Kidney (tissue), 14 donors: Measurements from ENCODE around the gene ARGLU1. TPM values are rescaled to one million over a fixed set of nuclear protein-coding genes. Genes with fewer than 3 reads are reported as not detected.

Experiments used
- DNase-seq, 5 donors: peaks; one replicate each; pipeline ENCODE4 v3.0.0-alpha.2; 2013 to 2020
- FAIRE-seq: peaks from 2 replicates; lab custom pipeline; 2012; peaks lifted over from hg19 to GRCh38; lab: Jason Lieb, UNC
- H3K27ac ChIP-seq, 2 donors: one replicate each; pipeline ENCODE4 v1.7.0; 2013; ENCODE audit warnings: low read depth in 2 of 2, low read length in 2 of 2, inconsistent platforms in 1 of 2
- H3K27me3 ChIP-seq: one replicate; pipeline ENCODE4 v1.7.1; 2013; ENCODE audit warnings: low read length, inconsistent platforms; ENCODE audit not compliant: control insufficient read depth, insufficient read depth
- H3K36me3 ChIP-seq, 3 donors: one replicate each; pipeline versions ENCODE4 v1.7.0 to v1.7.1; 2013; ENCODE audit warnings: low read length in 3 of 3, control low read depth in 1 of 3, inconsistent platforms in 1 of 3; ENCODE audit not compliant: insufficient read depth in 3 of 3, control insufficient read depth in 2 of 3
- H3K4me1 ChIP-seq, 3 donors: one replicate each; pipeline versions ENCODE4 v1.7.0 to v1.7.1; 2013; ENCODE audit warnings: low read length in 3 of 3, inconsistent platforms in 1 of 3, low read depth in 1 of 3; ENCODE audit not compliant: control insufficient read depth in 2 of 3, insufficient read depth in 2 of 3
- H3K4me3 ChIP-seq, 3 donors: one replicate each; pipeline versions ENCODE4 v1.7.0 to v1.8.1; 2013; ENCODE audit warnings: low read length in 3 of 3, control low read depth in 1 of 3, inconsistent platforms in 1 of 3
- H3K9ac ChIP-seq, 3 donors: one replicate each; pipeline versions ENCODE4 v1.7.0 to v1.7.1; 2013; ENCODE audit warnings: low read length in 3 of 3, control low read depth in 1 of 3, inconsistent platforms in 1 of 3
- H3K9me3 ChIP-seq, 3 donors: one replicate each; pipeline versions ENCODE4 v1.7.0 to v1.7.1; 2013; ENCODE audit warnings: low read length in 3 of 3, control low read depth in 1 of 3, inconsistent platforms in 1 of 3; ENCODE audit not compliant: control insufficient read depth in 2 of 3, insufficient read depth in 1 of 3
- CTCF ChIP-seq: IDR thresholded peaks from 3 replicates; pipeline ENCODE4 v1.5.1; 2012; ENCODE audit warnings: mild to moderate bottlenecking, moderate library complexity, borderline replicate concordance; ENCODE audit not compliant: insufficient read depth; ENCODE audit errors: extremely low read depth
- intact Hi-C: fragments of 100-400 bp; cut with DNase I; formaldehyde crosslinking; loops from one replicate; pipeline ENCODE4 v1.11.1; 2022
- polyA plus RNA-seq: library from polyadenylated mRNA; stranded (reverse); fragments of 350-450 nt; fragmentation: Illumina TruSeq; extraction: RNeasy Lipid Tissue Mini Kit (QIAGEN cat#74804); gene quantifications from one replicate; pipeline ENCODE4 v1.2.3, GENCODE V29; 2014; ENCODE audit warnings: low read depth, low replicate concordance; ENCODE audit not compliant: insufficient read depth
- total RNA-seq: library from RNA; stranded (reverse); fragmentation: NEBNext Ultra II Directional; extraction: Animal tissue kit (Norgen Biotek cat#: 25700); gene quantifications from one replicate; pipeline ENCODE4 v1.2.1, GENCODE V29; 2021
- donor health status: control.
- donor health status: control.
- donor health status: control.
- donor health status: control.
- donor health status: control.
- donor health status: DM: yes; HTN: yes; CAD: no.
- donor health status: Normal renal cell carcinoma (clear cell type).

The ARGLU1 gene
- total and polyA plus RNA-seq, 2 donors from 2014 or later: 39.0 to 86.7 TPM

- intact Hi-C loops: no loop called here
- Histone ChIP-seq H3K9ac (no peak overlapping the region), H3K4me3 (peak overlapping the region in 1 of 3 donors; percentile 27), H3K36me3 (no peaks in the 10 kb centered on the region), H3K27me3 (no peaks in the 10 kb centered on the region), H3K27ac (no peak overlapping the region), H3K4me1 (peaks cover under 1 to 6% (median 2%) of the 10 kb centered on the region in 3 donors), H3K9me3 (no peaks in the 10 kb centered on the region)
- TF ChIP-seq CTCF: no peak
- DNase-seq (peak; percentile 31 to 84 (median 61)), FAIRE-seq (peak; percentile 94)
Observed at GRCh38 chr13:106570299-106570852, 2.4 kb upstream of the ARGLU1 start.

GRCh38 chr13:106569233-106570095 lies 1.5 kb upstream of the ARGLU1 start:
- FAIRE-seq: no peak
- intact Hi-C loops: no loop called here
- Histone ChIP-seq H3K4me3 (no peak overlapping the region), H3K4me1 (peaks cover 5 to 13% (median 7%) of the 10 kb centered on the region in 3 donors), H3K27me3 (no peaks in the 10 kb centered on the region), H3K27ac (no peak overlapping the region), H3K36me3 (no peaks in the 10 kb centered on the region), H3K9ac (no peak overlapping the region), H3K9me3 (no peaks in the 10 kb centered on the region)
- TF ChIP-seq CTCF: no peak
- no peak for DNase-seq

- peak overlapping the region; percentile 34 to 87 (median 35) for H3K9ac ChIP-seq
- H3K36me3 ChIP-seq: no peaks in the 10 kb centered on the region
- peak overlapping the region; percentile 49 to 89 (median 50) for H3K4me3 ChIP-seq
- H3K27me3 ChIP-seq: no peaks in the 10 kb centered on the region
- H3K4me1 ChIP-seq: peaks cover 8 to 17% (median 9%) of the 10 kb centered on the region in 3 donors
- no peak overlapping the region for H3K27ac ChIP-seq
- no peak for TF ChIP-seq CTCF
- no peaks in the 10 kb centered on the region for H3K9me3 ChIP-seq
- DNase-seq (no peak), FAIRE-seq (no peak)
- intact Hi-C loops: no loop called here
Observed at GRCh38 chr13:106568299-106569003, 514 bp upstream of the ARGLU1 start.
